ENCODE results near the gene ZMYND8. TPM values are rescaled to one million over a fixed set of nuclear protein-coding genes. Genes with fewer than 3 reads are reported as not detected.

Gene ZMYND8
- total RNA-seq, 1 donor from 2014 or later: 19.2 TPM

DNA sequence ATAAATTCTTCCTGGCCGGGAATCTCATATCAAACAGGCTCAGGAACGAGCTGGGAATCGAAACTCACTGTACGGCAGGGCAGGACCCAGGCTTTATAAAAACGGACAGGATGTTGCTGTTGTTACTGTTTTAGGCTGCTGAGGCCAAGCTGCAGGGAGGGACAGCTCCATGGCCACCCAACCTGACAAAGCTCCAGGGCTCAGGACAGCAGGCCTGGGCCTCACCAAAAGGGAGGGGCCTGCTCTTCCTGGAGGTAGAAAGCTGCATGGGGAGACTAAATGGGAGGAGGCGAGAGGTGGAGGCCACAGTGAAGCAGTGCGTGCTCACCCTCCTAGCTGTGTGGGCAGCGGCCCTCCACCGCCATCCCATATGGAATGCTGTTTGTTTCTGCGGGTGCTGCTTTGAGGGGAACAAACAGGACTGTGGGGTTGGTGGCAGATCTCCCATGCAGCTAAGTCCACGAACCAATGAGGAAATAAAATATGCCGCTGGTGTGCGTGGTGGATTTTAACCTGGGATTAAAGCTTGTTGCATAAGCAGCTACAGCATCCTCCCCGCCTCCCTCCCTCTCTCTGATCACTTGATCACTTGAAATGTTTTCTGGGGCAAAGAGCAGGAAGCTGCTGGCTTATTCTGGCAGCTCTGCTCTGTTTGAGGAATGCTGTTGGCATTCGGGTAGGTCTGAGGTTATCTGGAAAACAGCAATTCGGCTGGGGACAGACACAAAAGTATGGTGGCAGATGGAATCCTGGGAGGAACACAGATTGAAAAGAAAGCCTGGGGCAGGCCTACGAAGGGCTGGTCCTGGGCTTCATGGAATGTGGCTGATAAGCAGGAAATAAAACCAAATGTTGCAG lies 2.4 kb upstream of the ZMYND8 start:
- Histone ChIP-seq H3K27me3 (ENCODE audit: control insufficient read depth, insufficient read depth, low read length) (no peaks in the 10 kb centered on the region), H3K4me3 (ENCODE audit: low read depth, low read length) (no peak overlapping the region), H3K36me3 (ENCODE audit: control insufficient read depth, insufficient read depth, low read length) (no peaks in the 10 kb centered on the region)
- peak; percentile 84 for DNase-seq (ENCODE audit: low read depth)
- TF ChIP-seq, protein P1, sequence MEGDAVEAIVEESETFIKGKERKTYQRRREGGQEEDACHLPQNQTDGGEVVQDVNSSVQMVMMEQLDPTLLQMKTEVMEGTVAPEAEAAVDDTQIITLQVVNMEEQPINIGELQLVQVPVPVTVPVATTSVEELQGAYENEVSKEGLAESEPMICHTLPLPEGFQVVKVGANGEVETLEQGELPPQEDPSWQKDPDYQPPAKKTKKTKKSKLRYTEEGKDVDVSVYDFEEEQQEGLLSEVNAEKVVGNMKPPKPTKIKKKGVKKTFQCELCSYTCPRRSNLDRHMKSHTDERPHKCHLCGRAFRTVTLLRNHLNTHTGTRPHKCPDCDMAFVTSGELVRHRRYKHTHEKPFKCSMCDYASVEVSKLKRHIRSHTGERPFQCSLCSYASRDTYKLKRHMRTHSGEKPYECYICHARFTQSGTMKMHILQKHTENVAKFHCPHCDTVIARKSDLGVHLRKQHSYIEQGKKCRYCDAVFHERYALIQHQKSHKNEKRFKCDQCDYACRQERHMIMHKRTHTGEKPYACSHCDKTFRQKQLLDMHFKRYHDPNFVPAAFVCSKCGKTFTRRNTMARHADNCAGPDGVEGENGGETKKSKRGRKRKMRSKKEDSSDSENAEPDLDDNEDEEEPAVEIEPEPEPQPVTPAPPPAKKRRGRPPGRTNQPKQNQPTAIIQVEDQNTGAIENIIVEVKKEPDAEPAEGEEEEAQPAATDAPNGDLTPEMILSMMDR (IDR thresholded peaks at IDR 0.05; ENCODE audit: insufficient read depth, low read length, poor library complexity, severe bottlenecking): no peak

GRCh38 chr20:47358039-47358671 lies 1.7 kb upstream of the ZMYND8 start:
- no peaks in the 10 kb centered on the region for H3K36me3 ChIP-seq (ENCODE audit: control insufficient read depth, insufficient read depth, low read length)
- H3K4me3 ChIP-seq (ENCODE audit: low read depth, low read length): no peak overlapping the region
- no peaks in the 10 kb centered on the region for H3K27me3 ChIP-seq (ENCODE audit: control insufficient read depth, insufficient read depth, low read length)
- no peak for DNase-seq (ENCODE audit: low read depth)
- TF ChIP-seq, protein P1 (IDR thresholded peaks at IDR 0.05; ENCODE audit: insufficient read depth, low read length, poor library complexity, severe bottlenecking): no peak

- H3K27me3 ChIP-seq (ENCODE audit: control insufficient read depth, insufficient read depth, low read length): no peaks in the 10 kb centered on the region
- no peak overlapping the region for H3K4me3 ChIP-seq (ENCODE audit: low read depth, low read length)
- TF ChIP-seq, protein P1 (IDR thresholded peaks at IDR 0.05; ENCODE audit: insufficient read depth, low read length, poor library complexity, severe bottlenecking): no peak
- DNase-seq (ENCODE audit: low read depth): peak; percentile 76
- no peaks in the 10 kb centered on the region for H3K36me3 ChIP-seq (ENCODE audit: control insufficient read depth, insufficient read depth, low read length)
Measured at GRCh38 chr20:47357296-47358038, 968 bp upstream of the ZMYND8 start.

DNA sequence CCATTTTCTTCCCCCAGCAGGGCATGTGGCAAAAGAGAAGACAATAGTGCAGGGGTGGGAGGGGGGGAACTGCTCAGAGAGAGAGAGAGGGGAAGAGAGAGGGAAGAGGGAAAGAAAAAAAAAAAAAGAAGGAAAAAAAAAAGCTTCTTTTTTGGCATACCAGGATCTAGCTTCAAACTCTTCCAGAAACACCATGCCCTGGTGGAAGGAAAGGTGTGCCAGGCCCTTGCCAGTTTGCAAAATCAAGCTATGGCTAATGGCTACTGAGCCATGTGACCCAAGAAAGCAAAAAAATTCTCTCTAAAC lies 326 bp downstream of the ZMYND8 start:
- Histone ChIP-seq H3K27me3 (ENCODE audit: control insufficient read depth, insufficient read depth, low read length) (no peaks in the 10 kb centered on the region), H3K36me3 (ENCODE audit: control insufficient read depth, insufficient read depth, low read length) (no peaks in the 10 kb centered on the region), H3K4me3 (ENCODE audit: low read depth, low read length) (peak overlapping the region; percentile 32)
- TF ChIP-seq, protein P1 (IDR thresholded peaks at IDR 0.05; ENCODE audit: insufficient read depth, low read length, poor library complexity, severe bottlenecking): no peak
- DNase-seq (ENCODE audit: low read depth): no peak

- DNase-seq (ENCODE audit: low read depth): no peak
- H3K27me3 ChIP-seq (ENCODE audit: control insufficient read depth, insufficient read depth, low read length): no peaks in the 10 kb centered on the region
- TF ChIP-seq, protein P1 (IDR thresholded peaks at IDR 0.05; ENCODE audit: insufficient read depth, low read length, poor library complexity, severe bottlenecking): no peak
- peak overlapping the region; percentile 32 for H3K4me3 ChIP-seq (ENCODE audit: low read depth, low read length)
- no peaks in the 10 kb centered on the region for H3K36me3 ChIP-seq (ENCODE audit: control insufficient read depth, insufficient read depth, low read length)
Measured at GRCh38 chr20:47355489-47356219, 845 bp downstream of the ZMYND8 start.

Measured in kidney epithelial cell (primary cell).